C4-2B (cell line): Measurements from ENCODE around the gene POU2F1.

Source experiments
- H3K27ac ChIP-seq: fragments of 450-650 bp; 2 replicates; pipeline ENCODE4 v1.5.1; 2017
- ZFX ChIP-seq: fragments of 450-650 bp; IDR thresholded peaks from 2 replicates; pipeline ENCODE4 v1.6.1; 2017
- TF ChIP-seq, protein P1 (sequence below): fragments of 450-650 bp; conservative IDR thresholded peaks from 2 replicates; pipeline ENCODE4 v1.5.1; 2017; ENCODE audit warnings: mild to moderate bottlenecking

Gene POU2F1

DNA sequence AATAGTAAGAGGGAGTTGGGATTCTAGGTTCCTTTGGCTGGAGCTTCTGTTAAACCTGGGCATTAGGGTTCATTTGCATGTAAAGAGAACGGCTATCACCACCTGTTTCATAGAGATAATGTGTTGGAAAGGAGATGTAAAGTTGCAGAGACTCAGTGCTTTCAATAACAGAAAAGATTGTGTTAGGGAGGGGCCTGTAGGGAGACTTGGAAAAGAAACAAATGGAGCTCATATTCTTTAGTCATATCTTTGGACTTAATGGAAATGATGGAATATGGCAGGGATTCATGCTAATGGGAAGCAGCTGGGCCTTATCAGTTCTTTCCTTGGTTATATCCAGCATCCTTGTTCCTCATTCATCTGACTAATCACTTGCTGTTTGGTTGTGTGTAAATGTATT lies 152.7 kb downstream of the POU2F1 start:
- TF ChIP-seq ZFX, result no peak
- TF ChIP-seq, protein P1, sequence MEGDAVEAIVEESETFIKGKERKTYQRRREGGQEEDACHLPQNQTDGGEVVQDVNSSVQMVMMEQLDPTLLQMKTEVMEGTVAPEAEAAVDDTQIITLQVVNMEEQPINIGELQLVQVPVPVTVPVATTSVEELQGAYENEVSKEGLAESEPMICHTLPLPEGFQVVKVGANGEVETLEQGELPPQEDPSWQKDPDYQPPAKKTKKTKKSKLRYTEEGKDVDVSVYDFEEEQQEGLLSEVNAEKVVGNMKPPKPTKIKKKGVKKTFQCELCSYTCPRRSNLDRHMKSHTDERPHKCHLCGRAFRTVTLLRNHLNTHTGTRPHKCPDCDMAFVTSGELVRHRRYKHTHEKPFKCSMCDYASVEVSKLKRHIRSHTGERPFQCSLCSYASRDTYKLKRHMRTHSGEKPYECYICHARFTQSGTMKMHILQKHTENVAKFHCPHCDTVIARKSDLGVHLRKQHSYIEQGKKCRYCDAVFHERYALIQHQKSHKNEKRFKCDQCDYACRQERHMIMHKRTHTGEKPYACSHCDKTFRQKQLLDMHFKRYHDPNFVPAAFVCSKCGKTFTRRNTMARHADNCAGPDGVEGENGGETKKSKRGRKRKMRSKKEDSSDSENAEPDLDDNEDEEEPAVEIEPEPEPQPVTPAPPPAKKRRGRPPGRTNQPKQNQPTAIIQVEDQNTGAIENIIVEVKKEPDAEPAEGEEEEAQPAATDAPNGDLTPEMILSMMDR, result no peak
- H3K27ac ChIP-seq, result no peak overlapping the region

GRCh38 chr1:167373986-167374385 lies 153.3 kb downstream of the POU2F1 start:
- no peak for TF ChIP-seq ZFX
- TF ChIP-seq, protein P1, result no peak
- H3K27ac ChIP-seq, result no peak overlapping the region; the same call in 1 of the 2 replicates

DNA sequence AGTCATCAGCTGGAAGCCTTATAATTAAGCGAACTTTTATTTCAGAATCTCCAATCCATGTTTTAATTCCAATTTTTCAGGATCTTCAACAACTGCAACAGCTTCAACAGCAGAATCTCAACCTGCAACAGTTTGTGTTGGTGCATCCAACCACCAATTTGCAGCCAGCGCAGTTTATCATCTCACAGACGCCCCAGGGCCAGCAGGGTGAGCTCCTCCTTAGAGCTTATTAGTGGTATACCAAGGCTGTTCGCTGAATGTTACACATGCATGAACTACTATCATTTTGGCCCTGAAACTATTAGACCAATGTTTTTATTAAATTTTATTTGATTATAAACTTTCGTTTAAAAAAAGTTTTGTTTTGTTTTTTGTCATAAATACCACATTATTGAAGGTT lies 155.3 kb downstream of the POU2F1 start:
- TF ChIP-seq, protein P1, result no peak
- no peak for TF ChIP-seq ZFX

GRCh38 chr1:167387251-167387910 lies 166.7 kb downstream of the POU2F1 start:
- TF ChIP-seq ZFX, result no peak
- TF ChIP-seq, protein P1, result no peak
- no peak overlapping the region for H3K27ac ChIP-seq

More for the DNA sequence above, 155.3 kb downstream of the POU2F1 start:
- H3K27ac ChIP-seq, result no peak overlapping the region

DNA sequence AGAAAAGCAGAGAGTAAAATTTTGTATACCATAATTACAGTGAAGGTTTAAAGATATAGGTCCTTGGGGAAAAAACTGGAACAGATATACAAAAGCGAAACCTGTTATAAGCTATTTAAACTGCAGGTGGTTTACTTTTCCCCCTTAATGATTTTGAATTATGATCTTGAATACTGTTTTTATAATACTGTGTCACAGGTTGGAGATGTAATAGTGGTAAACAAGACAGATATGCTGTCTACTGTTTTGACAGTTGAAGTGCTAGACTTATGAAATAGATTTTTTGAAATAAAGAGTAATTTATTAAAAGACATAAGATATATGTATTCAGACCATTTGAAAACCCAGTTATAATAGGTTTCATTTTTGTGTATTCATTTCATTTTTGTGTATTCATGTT lies 168.3 kb downstream of the POU2F1 start:
- no peak overlapping the region for H3K27ac ChIP-seq

GRCh38 chr1:167392200-167392696 lies 171.6 kb downstream of the POU2F1 start:
- TF ChIP-seq, protein P1, result no peak
- no peak for TF ChIP-seq ZFX

More for the DNA sequence above, 168.3 kb downstream of the POU2F1 start:
- TF ChIP-seq, protein P1, result no peak
- TF ChIP-seq ZFX, result no peak

GRCh38 chr1:167400359-167400953 lies 179.8 kb downstream of the POU2F1 start:
- no peak overlapping the region for H3K27ac ChIP-seq
- TF ChIP-seq ZFX, result no peak

More at GRCh38 chr1:167392200-167392696, 171.6 kb downstream of the POU2F1 start:
- no peak overlapping the region for H3K27ac ChIP-seq
